ENCODE data around the gene SEC14L5.
"Not testable (repeated sequence)": the region's sequence is repeated elsewhere in the genome, so short reads cannot be mapped to it uniquely, and the experiment has no call there.

SEC14L5 gene

DNA sequence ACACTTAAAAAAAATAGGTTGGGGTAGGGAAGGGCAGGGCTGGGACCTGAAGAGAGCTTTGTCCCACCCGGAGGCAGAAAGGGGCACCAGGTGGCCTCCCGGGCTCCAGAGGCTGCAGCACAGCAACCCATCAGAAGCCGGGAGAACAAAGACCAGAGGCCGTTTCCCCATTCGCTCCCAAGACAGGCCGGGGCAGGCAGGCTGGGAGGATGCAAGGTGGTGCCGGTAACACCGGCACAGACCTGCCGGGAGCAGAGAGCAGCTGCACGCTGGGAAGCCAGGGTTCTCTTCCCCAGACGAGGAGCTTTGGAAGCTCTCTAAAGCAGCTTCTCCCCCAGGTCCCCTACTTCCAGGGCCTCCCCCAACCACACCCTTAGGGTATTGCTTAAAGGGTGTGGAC lies 26.7 kb upstream of the SEC14L5 start:
- no peak for DNase-seq

DNA sequence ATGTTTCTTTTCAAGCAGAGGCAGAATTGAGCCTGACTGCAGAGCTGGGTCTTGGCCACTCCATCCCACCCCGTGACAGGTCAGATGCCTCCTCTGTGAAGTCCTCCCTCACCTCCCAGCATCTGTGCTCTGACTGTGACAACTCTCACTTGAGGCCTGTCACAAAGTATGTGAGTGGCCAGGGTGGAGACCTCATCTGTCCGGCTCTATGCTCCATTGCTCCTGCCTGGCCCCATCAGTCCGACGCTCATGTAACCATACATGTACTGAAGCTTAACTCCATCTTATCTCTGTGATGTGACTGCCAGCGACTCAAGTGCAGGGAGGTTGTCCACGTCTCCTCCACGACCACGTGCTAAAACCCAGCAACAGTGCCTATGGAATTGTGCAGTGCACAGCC lies 24.7 kb upstream of the SEC14L5 start:
- DNase-seq = no peak

DNA sequence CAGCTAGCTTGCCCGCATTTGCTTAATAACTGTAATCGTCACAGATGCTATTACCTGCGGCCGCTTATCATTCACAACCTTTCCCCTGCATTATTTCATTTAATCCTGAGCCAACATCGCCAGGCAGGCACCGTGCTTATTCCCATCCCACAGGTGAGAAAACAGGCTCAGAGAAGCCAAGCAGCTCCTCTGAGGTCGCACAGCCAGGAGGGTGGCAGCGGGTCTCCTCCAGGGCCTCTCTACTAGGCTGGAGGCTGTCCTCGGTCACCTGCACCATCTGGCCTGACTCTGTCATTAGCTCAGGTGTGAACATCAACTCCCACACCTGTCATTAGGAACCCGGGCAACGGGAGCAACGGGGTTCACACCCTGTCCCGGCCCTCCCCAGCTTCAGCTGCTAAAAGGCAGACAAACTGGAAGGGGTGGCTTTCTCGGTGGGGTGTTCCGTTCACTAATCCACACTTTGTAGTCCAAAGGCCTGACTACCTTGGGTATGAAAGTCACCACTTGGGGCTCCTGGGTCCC lies 24.2 kb upstream of the SEC14L5 start:
- no peak for DNase-seq

DNA sequence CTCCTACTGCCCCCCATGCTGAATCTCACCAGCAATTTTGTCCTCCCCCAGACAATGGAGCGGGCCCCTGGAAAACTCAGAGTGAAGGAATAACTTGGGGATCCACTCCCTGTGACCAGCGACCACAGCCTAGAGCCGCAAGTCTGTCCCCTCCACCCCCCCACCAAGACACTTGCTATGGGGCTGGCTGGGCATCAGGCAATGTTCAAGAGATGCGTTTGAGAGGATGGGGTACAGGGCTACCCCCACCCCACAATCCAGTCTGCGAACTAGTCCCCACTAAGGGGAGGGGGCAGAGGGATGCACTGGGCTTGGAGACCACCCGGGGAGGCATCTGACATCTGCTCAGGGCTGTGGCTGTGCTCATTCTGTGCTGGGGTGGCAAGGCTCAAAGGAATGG lies 23.5 kb upstream of the SEC14L5 start:
- DNase-seq = no peak

DNA sequence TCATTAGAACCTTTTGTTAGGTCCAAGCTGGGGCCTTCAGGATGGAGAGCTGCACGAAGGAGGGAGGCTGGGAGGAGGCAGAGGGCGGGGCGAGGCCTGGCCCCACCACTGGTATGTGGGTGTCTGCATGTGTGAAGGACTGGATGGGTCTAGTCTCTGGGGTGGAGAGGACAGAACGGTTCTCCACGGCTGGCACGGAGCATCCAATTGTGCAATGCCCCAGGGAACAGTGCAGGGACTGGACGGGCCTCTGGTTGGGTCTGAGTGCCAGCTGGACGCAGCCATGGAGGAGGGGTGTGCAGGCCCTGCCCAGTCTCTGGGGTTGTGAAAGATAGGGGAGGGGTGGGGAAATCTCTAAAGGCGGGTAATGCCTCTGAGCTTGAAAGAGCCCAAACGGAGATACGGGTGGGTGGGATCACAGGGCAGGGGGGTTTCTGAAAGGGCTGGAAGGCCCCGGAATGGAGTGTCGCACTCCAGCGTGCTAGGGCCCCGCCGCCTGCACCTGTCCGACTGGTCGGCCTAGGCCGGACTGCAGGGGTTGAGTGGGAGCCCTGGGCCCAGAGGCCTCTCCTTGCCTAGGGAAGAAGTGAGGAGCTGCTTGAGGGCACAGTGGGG lies 22.8 kb upstream of the SEC14L5 start:
- DNase-seq = no peak

DNA sequence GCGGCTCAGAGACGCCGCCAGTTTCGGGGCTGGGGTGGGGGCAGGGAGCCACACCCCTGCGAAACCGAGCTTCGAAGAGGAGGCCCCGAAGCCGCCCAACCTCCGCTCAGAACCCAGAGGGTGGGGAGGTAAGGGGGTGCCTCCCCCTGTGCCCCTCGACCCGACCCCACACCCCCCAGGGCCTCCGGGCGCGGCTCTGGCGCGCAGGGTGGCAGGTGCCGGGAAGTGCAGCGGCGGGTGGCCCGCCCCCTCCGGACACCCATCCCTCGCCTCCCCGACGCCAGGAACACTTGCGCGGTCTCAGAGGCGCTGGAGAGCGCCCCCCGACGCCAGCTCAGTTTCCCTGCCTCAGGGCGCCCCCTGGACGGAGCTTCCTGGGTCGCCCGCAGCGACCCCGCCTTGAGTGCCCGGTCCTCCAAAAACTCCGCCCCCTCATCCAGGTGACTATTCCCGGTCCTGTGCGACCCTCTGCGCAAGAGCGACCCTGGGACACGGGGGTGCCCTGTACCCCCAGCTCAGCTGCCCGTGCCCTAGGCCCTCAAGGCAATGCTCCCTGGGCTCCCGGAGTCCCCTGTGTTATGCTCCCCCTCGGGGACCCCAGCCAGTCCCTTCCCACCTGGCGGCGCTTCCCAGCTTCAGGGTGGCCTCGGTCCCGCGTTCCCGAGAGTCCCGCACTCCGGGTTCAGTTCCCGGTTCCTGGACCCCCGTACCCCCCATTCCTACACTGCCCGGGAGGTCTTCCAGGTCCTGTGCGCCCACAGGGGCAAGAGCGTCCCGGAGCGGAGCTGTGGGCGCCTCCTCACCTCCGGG lies 21.7 kb upstream of the SEC14L5 start:
- peak in 1 of 2 donors; percentile 9 for DNase-seq

DNA sequence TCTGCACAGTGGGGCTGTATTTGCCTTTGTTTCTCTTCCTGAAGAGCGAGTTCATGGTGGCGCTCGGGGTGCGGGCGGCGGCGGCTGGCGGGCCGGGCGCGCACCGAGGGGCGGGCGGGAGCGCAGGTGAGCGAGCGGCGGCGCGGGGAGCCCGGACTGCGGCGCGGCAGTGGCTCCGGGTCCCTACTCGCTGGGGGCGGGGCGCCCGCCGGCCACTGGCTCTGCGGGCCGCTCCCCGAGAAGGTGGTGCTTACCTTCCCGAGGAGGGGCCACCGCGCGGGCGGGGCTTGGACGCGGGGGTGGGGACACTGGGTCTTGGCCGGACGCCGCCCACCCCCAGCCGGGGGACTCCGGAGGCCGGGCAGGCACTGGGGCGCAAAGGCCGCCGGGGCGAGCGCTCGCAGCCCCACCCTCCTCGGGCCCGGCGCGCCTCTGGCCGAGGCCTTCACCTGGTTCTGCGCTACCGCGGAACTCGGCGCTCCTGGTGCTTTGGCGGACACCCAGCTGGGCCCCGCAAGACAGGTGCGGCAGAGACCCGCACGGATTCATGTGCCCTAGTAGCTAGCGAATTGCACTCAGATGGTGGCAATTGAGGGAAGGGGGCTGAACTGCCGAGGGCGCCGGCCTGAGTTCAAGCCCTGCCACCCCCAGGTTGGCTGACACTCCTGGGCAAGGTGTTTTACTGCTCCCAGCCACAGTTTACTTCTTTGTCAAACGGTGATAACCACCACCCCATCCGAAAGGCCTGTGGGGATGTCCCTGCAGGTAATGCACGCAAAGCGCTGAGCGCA lies 20.9 kb upstream of the SEC14L5 start, which contains the start of gene PPL:
TSS of gene PPL (minus strand) at position 158 of the 791 bp plus-strand sequence. CDS start at position 55, 103 bp downstream.
- DNase-seq = peak in 1 of 2 donors; percentile 34

DNA sequence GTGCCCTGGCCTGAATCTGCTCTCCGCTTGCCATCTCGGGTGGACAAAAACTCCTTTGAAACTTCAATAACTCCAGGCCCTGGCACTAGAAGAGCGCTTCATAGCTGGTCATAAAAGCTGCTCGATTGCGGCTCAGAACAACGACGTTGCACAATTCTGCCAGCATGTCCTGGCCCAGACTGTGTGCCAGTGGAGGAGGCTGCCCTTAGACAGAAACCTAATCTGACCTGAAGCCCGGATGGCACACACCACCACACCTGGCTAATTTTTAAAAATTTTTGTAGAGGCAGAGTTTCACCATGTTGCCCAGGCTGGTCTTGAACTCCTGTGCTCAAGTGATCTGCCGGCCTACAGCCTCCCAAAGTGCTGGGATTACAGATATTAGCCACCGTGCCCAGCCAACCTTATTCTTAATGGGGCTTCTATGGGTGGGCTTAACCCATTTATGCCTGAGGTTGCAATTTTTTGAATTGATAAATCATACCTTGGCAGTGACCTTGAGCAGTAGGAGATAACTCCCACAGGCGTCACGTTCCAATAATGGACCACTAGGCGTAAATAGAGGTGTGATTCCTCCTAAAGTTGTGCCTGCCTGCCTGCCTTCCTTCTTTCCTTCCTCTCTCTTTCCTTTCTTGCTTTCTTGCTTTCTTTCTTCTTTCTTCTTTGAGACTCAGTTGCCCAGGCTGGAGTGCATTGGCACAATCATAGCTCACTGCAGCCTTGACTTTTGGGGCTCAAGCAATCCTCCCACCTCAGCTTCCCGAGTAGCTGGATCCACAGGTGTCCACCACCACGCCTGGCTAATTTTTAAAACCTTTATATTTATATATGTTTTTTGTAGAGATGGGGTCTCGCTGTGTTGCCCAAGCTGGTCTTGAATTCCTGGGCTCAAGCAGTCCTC lies 20.1 kb upstream of the SEC14L5 start:
- no peak for DNase-seq

DNA sequence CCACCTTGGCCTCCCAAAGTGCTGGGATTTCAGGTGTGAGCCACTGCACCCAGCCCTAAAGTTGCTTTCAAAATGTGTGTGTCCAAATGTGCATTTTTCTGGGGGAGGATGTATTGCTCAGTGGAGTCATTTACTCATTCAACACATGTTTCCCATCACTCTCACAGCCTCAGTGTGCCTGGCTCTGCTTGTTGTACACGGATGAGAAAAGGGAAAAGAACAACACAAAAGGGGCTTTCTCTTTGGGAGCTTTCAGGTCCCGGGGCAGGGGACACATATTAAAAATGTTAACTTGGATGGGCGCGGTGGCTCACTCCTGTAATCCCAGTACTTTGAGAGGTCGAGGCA lies 19.5 kb upstream of the SEC14L5 start:
- DNase-seq = no peak

DNA sequence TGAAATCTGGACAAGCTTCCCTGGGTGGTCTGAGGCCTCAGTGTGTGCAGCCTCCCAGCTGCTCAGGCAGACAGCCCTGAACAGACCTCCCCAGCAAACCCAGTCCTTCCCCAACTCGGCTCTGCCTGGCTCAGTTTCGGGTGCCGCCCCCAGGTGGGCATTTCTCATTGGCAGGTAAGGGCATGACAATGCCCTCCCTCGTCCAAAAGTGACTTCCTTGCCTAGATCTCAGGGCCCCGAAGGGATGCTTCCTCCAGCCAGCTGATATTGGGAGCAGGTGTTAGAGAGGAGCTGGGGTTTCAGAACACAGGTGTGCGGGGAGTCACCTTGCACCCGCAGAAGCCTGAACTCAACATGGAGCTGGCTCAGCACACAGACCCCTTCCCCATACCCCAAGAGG lies 17.4 kb upstream of the SEC14L5 start:
- DNase-seq = no peak

DNA sequence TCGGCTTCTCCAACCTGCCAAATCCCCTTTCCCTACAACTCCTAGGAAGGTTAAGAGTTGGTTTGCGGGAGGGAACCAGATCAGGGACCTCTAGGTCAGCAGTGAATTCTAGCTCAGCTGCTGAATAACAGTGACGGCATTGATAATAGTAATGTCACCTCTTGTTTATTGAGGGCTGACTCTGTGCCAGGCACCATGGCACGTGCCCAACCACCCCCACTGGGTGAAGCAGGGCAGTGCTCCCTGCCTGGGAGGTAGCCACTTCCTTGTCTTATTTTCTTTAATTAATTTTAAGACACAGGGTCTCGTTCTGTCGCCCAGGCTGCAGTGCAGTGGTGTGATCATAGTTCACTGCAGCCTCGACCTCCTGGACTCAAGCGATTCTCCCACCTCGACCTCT lies 15.6 kb upstream of the SEC14L5 start:
- no peak for DNase-seq

DNA sequence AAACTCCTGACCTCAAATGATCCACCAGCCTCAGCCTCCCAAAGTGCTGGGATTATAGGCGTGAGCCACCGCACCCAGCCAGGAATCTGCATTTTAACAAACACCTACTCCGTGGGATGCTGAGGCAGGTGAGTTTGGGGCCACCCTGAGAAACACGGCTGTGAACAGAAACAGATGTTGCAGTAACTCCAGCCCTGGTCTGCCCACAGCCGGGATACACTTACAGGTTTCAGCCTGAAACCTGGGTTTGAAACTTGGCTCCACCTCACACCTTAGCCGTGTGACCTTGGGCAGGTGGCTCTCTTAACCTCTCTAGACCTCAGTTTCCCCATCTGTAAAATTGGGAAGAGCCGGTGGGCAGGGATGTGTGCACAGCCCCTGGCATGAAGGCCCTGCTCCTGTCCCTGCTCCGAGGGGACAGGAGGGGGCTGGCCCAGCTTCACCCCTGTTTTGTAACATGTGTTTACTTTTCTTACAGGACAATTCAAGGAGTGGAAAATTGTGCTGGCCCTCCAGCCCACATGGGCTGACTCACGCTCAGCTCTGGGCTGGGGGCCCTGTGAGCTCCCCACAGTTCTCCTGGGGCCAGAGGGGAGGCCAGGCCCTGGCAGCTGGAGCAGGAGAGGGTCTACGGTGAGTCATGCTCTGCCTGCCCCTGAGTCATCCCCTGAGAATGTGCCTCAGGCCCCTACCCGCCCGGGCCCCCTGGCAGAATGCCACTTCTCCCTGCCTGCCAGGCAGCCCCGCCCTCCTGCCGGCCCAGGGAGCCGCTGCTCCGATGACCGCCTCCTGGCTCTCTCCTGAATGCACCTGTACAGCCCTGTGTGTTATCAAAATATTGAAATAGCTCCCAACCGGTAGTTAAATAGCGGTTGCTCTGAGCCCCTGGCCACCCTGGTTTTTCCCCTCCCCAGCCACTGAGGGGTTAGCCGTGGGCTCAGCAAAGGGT lies 13.5 kb upstream of the SEC14L5 start:
- DNase-seq = no peak

DNA sequence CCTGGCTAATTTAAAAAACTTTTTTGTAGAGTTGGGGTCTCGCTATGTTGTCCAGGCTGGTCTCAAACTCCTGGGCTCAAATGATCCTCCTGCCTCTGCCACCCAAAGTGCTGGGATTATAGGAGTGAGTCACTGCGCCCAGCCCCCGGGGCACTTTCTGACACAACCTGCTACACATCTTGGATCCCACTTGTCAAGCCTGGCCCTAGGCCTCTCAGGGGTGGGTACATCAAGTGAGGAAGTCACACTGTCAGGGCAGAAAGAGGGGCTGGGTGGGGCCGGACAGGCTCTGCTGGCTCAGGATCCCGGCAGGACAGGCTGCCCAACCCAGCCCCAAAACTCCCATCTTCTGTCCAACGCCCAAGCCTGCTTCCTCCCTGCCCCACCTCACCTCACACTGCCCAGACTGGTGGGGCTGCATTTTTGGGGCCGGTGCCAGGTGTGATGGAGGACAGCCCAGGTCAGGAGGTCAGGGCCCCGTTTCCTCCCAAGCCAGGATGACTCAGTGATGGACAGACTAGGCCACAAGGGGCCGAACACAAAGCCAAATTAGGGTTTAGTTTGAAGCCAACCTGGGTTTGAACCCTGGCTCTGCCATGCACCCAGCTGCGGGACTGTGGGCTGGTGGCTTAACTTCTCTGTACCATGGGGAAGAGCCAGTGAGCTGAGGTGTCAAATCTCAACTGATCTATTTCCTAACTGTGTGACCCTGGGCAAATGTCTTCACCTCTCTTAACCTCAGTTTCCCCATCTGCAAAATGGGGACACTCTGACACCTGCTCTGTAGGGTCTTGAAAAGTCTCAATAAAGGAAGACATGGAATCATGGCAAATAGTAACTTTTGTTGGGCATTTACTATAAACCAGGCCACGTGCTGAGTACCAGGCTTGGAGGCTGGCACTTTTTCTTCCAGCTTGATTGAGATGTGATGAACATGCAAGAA lies 12.3 kb upstream of the SEC14L5 start:
- DNase-seq = no peak

DNA sequence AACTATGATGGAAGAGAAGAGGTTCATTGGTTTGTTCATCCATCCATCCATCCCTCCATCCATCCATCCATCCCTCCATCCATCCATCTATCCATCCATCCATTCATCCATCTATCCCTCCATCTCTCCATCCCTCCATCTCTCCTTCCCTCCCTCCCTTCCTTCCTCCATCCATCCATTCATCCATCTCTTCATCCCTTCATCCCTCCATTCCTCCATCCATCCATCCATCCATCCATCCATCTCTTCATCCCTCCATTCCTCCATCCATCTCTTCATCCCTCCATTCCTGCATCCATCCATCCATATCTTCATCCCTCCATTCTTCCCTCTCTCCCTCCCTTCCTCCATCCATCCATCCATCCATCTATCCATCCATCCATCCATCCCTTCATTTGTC lies 11.2 kb upstream of the SEC14L5 start:
- DNase-seq = no peak

DNA sequence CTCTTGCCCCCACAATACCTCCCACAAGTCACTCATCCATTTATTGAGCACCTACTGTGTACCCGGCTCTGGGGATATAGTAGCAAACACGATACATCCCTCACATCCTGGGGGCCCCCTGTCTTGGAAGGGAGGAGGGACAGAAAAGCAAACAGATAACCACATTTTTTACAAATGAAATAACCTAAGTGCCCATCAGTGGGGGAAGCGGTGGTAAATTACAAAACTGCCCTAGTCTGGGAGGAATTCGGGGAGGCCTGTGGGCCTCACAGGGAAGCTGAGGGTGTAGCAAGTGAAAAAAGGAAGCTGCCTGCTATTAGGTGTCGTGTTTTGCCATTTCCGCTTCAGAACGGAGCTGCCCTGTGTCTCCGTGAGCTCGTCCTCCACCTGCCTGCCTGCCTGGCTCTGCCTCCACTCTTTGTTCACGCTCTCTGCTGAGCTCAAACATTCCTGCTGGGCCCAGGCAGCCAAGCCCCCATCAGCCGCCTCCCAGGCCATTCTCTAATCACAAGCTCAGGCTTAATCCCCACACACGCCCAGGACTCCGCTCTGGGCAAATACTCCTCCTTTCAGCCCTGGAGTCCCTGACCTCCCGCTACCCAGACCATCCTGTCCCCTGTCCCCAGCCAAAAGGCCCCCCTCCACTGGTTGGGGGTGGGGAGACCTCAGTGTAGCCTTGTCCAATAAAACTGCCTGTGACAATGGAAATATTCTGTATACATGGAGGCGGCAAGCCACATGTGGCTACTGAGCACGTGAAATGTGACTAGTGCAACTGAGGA lies 10.2 kb upstream of the SEC14L5 start:
- no peak for DNase-seq

DNA sequence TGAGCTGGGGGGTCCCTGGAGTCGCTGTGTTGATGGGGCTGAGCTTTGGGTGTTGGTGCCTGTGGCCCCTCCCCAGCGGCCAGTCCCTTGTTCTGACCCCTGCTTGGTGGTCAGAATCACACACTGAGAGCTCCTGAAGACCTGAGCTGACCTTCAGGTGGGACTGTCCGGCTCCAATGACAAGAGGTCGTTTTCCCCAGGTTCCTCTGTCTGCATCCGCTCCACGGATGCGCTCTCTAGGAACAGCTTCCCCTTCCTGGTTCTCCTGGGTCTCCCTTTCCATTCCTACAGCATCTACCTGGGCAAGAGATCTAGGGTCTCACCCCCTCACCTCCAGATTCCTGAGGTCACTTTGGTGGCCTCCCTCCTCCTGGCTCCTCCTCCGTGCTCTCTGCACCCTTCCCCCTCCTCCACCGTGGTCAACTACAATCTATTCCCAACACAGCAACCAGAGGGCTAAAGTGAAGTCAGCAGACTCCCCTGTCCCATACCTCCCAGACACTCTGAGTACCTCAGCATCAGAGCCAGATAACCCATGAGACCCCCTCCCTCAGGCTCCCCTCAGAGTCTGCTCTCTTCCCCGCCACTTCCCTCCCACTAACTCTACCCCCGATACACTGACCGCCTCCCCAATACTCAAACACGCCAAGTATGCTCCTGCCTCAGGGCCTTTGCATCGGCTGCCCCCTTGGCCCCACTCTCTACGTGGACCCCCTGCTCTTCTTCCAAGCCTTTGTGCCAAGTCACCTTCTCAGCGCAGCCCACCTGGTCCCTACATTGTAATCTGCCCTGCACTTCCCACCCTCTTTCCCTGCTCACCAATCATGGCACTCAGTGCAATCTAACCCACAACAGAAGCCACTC lies 9.0 kb upstream of the SEC14L5 start:
- DNase-seq = no peak

DNA sequence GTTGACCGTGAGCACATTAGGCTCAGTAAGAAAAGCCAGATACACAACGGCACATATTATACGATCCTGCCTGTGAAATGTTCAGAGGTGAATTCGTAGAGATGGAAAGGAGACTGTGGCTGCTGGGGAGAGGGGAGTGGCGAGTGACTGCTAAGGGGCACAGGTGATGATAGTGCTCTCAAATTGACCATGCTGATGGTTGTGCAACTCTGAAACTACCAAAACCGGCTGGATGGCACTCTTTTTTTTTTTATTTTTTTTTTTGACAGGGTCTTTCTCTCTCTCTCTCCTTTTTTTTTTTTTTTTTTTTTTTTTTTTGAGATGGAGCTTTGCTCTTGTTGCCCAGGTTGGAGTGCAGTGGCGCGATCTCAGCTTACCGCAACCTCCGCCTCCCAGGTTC lies 8.1 kb upstream of the SEC14L5 start:
- DNase-seq = no peak

DNA sequence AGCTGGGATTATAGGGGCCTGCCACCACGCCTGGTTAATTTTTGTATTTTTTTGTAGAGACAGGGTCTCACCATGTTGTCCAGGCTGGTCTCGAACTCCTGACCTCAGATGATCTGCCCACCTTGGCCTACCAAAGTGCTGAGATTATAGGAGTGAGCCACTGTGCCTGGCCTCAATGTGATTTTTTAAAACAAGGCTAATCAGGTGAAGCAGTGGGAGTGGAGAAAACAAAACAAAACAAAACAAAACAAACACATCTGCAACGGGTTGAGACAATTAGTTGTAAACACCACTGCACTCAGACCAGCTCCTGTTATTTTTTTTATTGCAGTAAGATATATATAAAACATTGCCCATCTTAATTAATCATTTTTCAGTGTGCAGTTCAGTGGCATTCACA lies 6.5 kb upstream of the SEC14L5 start:
- not testable (repeated sequence) for DNase-seq
